T-helper 22 cell (primary cell): ENCODE measurements around the gene FBXO40.

Source experiments
- DNase-seq: peaks from one replicate; pipeline ENCODE4 v3.0.0-alpha.2; 2020; ENCODE audit warnings: low read depth

FBXO40 gene

GRCh38 chr3:121662742-121663141 is 69.6 kb downstream of the FBXO40 start:
- DNase-seq, result no peak

GRCh38 chr3:121663171-121663847 is 70.1 kb downstream of the FBXO40 start:
- DNase-seq, result no peak

GRCh38 chr3:121665488-121665887 is 72.3 kb downstream of the FBXO40 start:
- DNase-seq, result no peak

GRCh38 chr3:121667333-121667732 is 74.2 kb downstream of the FBXO40 start:
- DNase-seq, result no peak

- no peak for DNase-seq
These were observed 77.5 kb downstream of the FBXO40 start for GRCh38 chr3:121670676-121671075.

- no peak for DNase-seq
These were observed 84.0 kb downstream of the FBXO40 start for GRCh38 chr3:121677141-121677540.
